Osteoblast (primary cell): ENCODE results near the gene AATK. TPM values are rescaled to one million over a fixed set of nuclear protein-coding genes. Genes with fewer than 3 reads are reported as not detected.

Experiments used
- DNase-seq: peaks from one replicate; pipeline ENCODE4 v3.0.0; 2011; ENCODE audit warnings: low spot score, mixed read lengths; ENCODE audit not compliant: insufficient read length; ENCODE audit errors: missing footprints
- H2AFZ ChIP-seq: 2 replicates; pipeline ENCODE4 v1.6.0; 2011; ENCODE audit warnings: mild to moderate bottlenecking, low read length
- H3K27ac ChIP-seq: 2 replicates; pipeline ENCODE4 v1.5.1; 2011; ENCODE audit warnings: mild to moderate bottlenecking, low read depth, low read length, moderate library complexity
- H3K27me3 ChIP-seq: 2 replicates; pipeline ENCODE4 v1.6.0; 2012; ENCODE audit warnings: mild to moderate bottlenecking, control low read depth, inconsistent platforms, low read length, moderate library complexity; ENCODE audit not compliant: insufficient read depth
- H3K36me3 ChIP-seq: 2 replicates; pipeline ENCODE4 v1.5.1; 2011; ENCODE audit warnings: mild to moderate bottlenecking, low read length, control low read depth, moderate library complexity; ENCODE audit not compliant: insufficient read depth
- H3K4me1 ChIP-seq: 2 replicates; pipeline ENCODE4 v1.5.1; 2011; ENCODE audit warnings: mild to moderate bottlenecking, low read length, control low read depth, moderate library complexity; ENCODE audit not compliant: insufficient read depth
- H3K4me2 ChIP-seq: 2 replicates; pipeline ENCODE4 v1.6.0; 2011; ENCODE audit warnings: mild to moderate bottlenecking, low read length; ENCODE audit not compliant: insufficient read depth
- H3K4me3 ChIP-seq: fragments of 200-600 bp; sonication (generic); 3 replicates; pipeline ENCODE4 v1.5.1; 2012; ENCODE audit warnings: mild to moderate bottlenecking, low read length, inconsistent platforms; ENCODE audit not compliant: insufficient read depth
- H3K79me2 ChIP-seq: 2 replicates; pipeline ENCODE4 v1.6.0; 2012; ENCODE audit warnings: mild to moderate bottlenecking, low read length, control low read depth, inconsistent platforms; ENCODE audit not compliant: insufficient read depth
- H3K9me3 ChIP-seq: 2 replicates; pipeline ENCODE4 v1.5.1; 2011; ENCODE audit warnings: low read depth, low read length, control low read depth
- H4K20me1 ChIP-seq: 2 replicates; pipeline ENCODE4 v1.6.0; 2012; ENCODE audit warnings: mild to moderate bottlenecking, low read length, control low read depth; ENCODE audit not compliant: insufficient read depth
- CTCF ChIP-seq: IDR thresholded peaks from 2 replicates; pipeline ENCODE4 v1.5.1; 2011; ENCODE audit warnings: mild to moderate bottlenecking, low read depth, low read length, moderate library complexity; ENCODE audit errors: extremely low read depth
- total RNA-seq: library from RNA; depleted of rRNA; stranded (reverse); fragments of >200 nt; gene quantifications from 2 replicates; pipeline ENCODE4 v1.2.3, GENCODE V29; 2012

Gene AATK
- total RNA-seq, 1 donor = under 0.01 TPM

- Histone ChIP-seq H3K4me2 (no peak overlapping the region), H2AFZ (no peak overlapping the region), H3K27me3 (no peaks in the 10 kb centered on the region), H3K9me3 (no peaks in the 10 kb centered on the region), H3K4me1 (no peaks in the 10 kb centered on the region), H3K27ac (no peak overlapping the region), H4K20me1 (no peaks in the 10 kb centered on the region), H3K79me2 (no peaks in the 10 kb centered on the region), H3K4me3 (no peak overlapping the region), H3K36me3 (no peaks in the 10 kb centered on the region)
- no peak for TF ChIP-seq CTCF
- no peak for DNase-seq
Observed at GRCh38 chr17:81193470-81194224, 27.6 kb upstream of the AATK start.

DNA sequence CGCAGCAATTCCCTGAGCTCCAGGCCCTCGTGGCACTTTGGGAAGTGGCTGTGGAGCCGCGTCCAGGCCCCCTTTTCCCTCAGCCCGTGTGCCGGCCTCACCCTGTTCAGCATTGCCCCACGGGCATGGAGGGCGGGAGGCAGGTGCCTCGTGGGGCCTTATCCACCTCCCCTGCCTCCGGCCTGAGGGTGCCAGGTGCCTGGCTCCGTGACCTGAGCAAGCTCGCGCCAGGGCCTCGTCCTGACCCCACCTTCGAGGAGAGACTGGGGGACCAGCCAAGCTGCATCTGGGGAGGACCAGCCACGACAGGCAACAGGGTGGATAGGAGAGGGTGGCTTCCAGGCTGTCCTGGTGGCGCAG lies 27.0 kb upstream of the AATK start:
- Histone ChIP-seq H3K27ac (no peak overlapping the region), H3K27me3 (no peaks in the 10 kb centered on the region), H3K9me3 (no peaks in the 10 kb centered on the region), H3K36me3 (no peaks in the 10 kb centered on the region), H3K4me1 (no peaks in the 10 kb centered on the region), H2AFZ (no peak overlapping the region), H3K4me3 (no peak overlapping the region), H3K4me2 (no peak overlapping the region), H3K79me2 (no peaks in the 10 kb centered on the region), H4K20me1 (no peaks in the 10 kb centered on the region)
- no peak for DNase-seq
- no peak for TF ChIP-seq CTCF

DNA sequence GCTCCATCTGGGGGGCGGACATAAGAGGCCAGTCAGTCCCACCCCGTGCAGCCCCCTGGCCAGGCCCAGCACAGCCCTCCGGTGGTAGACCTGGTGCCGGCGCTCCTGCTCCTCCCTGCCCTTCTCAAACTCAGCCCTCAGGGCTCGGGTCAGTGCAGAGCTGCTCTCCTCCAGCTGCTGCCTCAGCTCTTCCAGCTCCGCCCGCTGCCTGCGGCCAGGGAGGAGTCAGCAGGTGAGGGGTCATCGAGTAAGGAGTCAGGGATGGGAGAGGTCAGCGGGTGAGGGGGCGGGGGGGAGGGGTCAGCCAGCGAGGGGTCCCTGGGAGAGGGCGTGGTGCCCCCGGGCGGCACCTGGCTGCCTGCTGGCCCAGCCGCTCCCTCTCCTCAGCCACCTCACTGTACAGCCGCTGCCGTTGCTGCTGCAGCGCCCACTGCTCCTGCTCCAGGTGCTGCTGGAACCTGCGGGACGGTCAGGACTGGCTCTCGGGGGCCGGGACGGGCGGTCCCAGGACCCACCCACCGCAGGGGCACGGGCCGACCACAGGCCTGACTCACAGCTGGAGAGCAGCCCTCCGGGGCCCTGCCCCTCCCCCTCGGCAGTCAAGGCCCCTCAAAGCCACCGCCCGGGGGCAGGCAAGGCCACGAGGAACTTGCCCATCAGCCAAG lies 26.5 kb upstream of the AATK start:
- no peak for TF ChIP-seq CTCF
- Histone ChIP-seq H3K27me3 (no peaks in the 10 kb centered on the region), H4K20me1 (no peaks in the 10 kb centered on the region), H3K4me1 (no peaks in the 10 kb centered on the region), H3K36me3 (no peaks in the 10 kb centered on the region), H3K4me3 (no peak overlapping the region), H3K9me3 (no peaks in the 10 kb centered on the region), H3K79me2 (no peaks in the 10 kb centered on the region), H3K27ac (no peak overlapping the region), H3K4me2 (no peak overlapping the region), H2AFZ (no peak overlapping the region)
- no peak for DNase-seq

DNA sequence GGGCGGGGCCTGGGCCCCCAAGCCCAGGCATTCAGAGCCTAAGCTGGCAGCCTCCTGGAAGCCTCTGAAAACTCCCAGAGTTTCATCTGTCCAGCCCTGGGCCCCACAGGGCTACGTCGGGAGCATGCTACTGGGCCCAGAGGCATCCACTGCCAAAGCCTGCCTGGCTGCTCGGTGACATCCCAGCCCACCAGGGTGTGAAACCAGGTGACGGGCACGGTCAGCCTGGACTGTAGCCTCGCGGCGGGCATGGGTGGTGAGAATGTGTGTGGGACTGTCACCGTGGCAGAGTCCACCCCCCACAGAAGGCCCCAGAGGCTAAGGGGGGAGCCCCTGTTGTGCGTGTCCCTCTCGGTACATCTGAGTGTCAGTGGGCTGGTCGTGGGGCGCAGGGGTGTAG lies 25.6 kb upstream of the AATK start:
- Histone ChIP-seq H4K20me1 (no peaks in the 10 kb centered on the region), H3K79me2 (no peaks in the 10 kb centered on the region), H3K27me3 (no peaks in the 10 kb centered on the region), H3K9me3 (no peaks in the 10 kb centered on the region), H3K4me2 (no peak overlapping the region), H2AFZ (no peak overlapping the region), H3K4me3 (no peak overlapping the region), H3K4me1 (no peaks in the 10 kb centered on the region), H3K36me3 (no peaks in the 10 kb centered on the region), H3K27ac (no peak overlapping the region)
- no peak for DNase-seq
- no peak for TF ChIP-seq CTCF
